ENCODE data around the gene SMAD1. TPM values are rescaled to one million over a fixed set of nuclear protein-coding genes. Genes with fewer than 3 reads are reported as not detected.
"Not testable (repeated sequence)": the region's sequence is repeated elsewhere in the genome, so short reads cannot be mapped to it uniquely, and the experiment has no call there.

SMAD1 gene
- total RNA-seq, 2 donors from 2014 or later: 35.3 to 45.5 TPM

- intact Hi-C loops (cut with DNase I): no loop called here
- WGBS, 2 donors: 40 to 57% methylated on average over 2 of the region's 2 CpGs
- Histone ChIP-seq H3K27ac (no peak overlapping the region), H3K27me3 (no peaks in the 10 kb centered on the region), H3K9me3 (no peaks in the 10 kb centered on the region), H3K4me3 (no peak overlapping the region), H3K4me1 (peaks cover 27% of the 10 kb centered on the region), H3K36me3 (replicated peaks in 1 of 2; ENCODE audit: insufficient read depth in 1 of 2, low read depth in 2 of 2) (no peaks in the 10 kb centered on the region)
- TF ChIP-seq POLR2A (IDR thresholded peaks at IDR 0.05): no peak
- TF ChIP-seq, protein P1, sequence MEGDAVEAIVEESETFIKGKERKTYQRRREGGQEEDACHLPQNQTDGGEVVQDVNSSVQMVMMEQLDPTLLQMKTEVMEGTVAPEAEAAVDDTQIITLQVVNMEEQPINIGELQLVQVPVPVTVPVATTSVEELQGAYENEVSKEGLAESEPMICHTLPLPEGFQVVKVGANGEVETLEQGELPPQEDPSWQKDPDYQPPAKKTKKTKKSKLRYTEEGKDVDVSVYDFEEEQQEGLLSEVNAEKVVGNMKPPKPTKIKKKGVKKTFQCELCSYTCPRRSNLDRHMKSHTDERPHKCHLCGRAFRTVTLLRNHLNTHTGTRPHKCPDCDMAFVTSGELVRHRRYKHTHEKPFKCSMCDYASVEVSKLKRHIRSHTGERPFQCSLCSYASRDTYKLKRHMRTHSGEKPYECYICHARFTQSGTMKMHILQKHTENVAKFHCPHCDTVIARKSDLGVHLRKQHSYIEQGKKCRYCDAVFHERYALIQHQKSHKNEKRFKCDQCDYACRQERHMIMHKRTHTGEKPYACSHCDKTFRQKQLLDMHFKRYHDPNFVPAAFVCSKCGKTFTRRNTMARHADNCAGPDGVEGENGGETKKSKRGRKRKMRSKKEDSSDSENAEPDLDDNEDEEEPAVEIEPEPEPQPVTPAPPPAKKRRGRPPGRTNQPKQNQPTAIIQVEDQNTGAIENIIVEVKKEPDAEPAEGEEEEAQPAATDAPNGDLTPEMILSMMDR (IDR thresholded peaks at IDR 0.05): no peak
- DNase-seq: peak in 3 of 4 donors; percentile 20 to 56 (median 46)
- no peak for ATAC-seq
Measured at GRCh38 chr4:145531223-145531622, 49.6 kb downstream of the SMAD1 start.

DNA sequence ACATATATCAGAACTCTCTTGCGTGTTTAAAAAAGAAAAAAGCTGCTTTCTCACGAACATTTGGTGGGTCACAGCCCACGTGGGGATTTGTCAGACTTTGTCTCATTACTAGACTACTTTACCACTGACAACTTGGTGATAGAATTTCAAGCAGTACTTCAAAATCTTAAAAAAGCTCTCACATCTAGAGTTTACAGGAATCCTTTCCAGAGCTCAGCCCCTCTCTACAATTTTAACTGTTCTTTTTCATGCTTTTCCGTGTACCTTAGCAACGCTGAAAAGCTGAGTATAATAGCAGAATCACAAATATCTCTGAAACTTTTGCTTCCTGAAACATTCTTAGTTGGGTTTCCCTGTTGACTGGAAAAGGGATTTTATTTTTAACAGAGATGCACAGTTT lies 50.2 kb downstream of the SMAD1 start:
- intact Hi-C loops (cut with DNase I): no loop called here
- Histone ChIP-seq H3K36me3 (replicated peaks in 1 of 2; ENCODE audit: insufficient read depth in 1 of 2, low read depth in 2 of 2) (no peaks in the 10 kb centered on the region), H3K9me3 (no peaks in the 10 kb centered on the region), H3K27me3 (no peaks in the 10 kb centered on the region), H3K4me1 (peaks cover 29% of the 10 kb centered on the region), H3K27ac (no peak overlapping the region), H3K4me3 (no peak overlapping the region)
- DNase-seq (no peak), ATAC-seq (no peak)
- TF ChIP-seq POLR2A (IDR thresholded peaks at IDR 0.05): no peak
- TF ChIP-seq, protein P1 (IDR thresholded peaks at IDR 0.05): no peak
- 85 to 86% methylated on average over 5 of the region's 5 CpGs for WGBS, 2 donors

GRCh38 chr4:145533001-145533400 lies 51.3 kb downstream of the SMAD1 start:
- Histone ChIP-seq H3K36me3 (replicated peaks in 1 of 2; ENCODE audit: insufficient read depth in 1 of 2, low read depth in 2 of 2) (no peaks in the 10 kb centered on the region), H3K9me3 (no peaks in the 10 kb centered on the region), H3K4me1 (peaks cover 29% of the 10 kb centered on the region), H3K4me3 (no peak overlapping the region), H3K27me3 (no peaks in the 10 kb centered on the region), H3K27ac (no peak overlapping the region)
- DNase-seq (no peak), ATAC-seq (no peak)
- 83 to 85% methylated on average over 4 of the region's 4 CpGs for WGBS, 2 donors
- intact Hi-C loops (cut with DNase I): no loop called here
- no peak for TF ChIP-seq POLR2A (IDR thresholded peaks at IDR 0.05)
- TF ChIP-seq, protein P1 (IDR thresholded peaks at IDR 0.05): no peak

- H3K36me3 ChIP-seq (replicated peaks in 1 of 2; ENCODE audit: insufficient read depth in 1 of 2, low read depth in 2 of 2); H3K27ac ChIP-seq; intact Hi-C loops (cut with DNase I); H3K9me3 ChIP-seq; H3K27me3 ChIP-seq; DNase-seq; ATAC-seq; H3K4me3 ChIP-seq: not testable (repeated sequence)
- 89 to 95% methylated on average over 3 of the region's 3 CpGs for WGBS, 2 donors
- H3K4me1 ChIP-seq: peaks cover 26% of the 10 kb centered on the region
Measured at GRCh38 chr4:145533415-145533814, 51.8 kb downstream of the SMAD1 start.

- WGBS, 2 donors: 91 to 100% methylated on average over 1 of the region's 1 CpG
- TF ChIP-seq POLR2A (IDR thresholded peaks at IDR 0.05): no peak
- TF ChIP-seq, protein P1 (IDR thresholded peaks at IDR 0.05): no peak
- intact Hi-C loops (cut with DNase I): no loop called here
Measured at GRCh38 chr4:145533961-145534360, 52.3 kb downstream of the SMAD1 start.

More at GRCh38 chr4:145533961-145534360, 52.3 kb downstream of the SMAD1 start:
- DNase-seq: no peak
- no peaks in the 10 kb centered on the region for H3K36me3 ChIP-seq (replicated peaks in 1 of 2; ENCODE audit: insufficient read depth in 1 of 2, low read depth in 2 of 2)
- no peaks in the 10 kb centered on the region for H3K9me3 ChIP-seq
- H3K4me3 ChIP-seq: no peak overlapping the region
- no peaks in the 10 kb centered on the region for H3K27me3 ChIP-seq
- H3K4me1 ChIP-seq: peaks cover 22% of the 10 kb centered on the region
- ATAC-seq: no peak
- no peak overlapping the region for H3K27ac ChIP-seq
